ENCODE measurements around the gene ARHGEF37.
A peak's percentile ranks its signal among the peaks of the same experiment; 100 is the strongest.
"Not testable (repeated sequence)": the region's sequence is repeated elsewhere in the genome, so short reads cannot be mapped to it uniquely, and the experiment has no call there.

The ARHGEF37 gene

DNA sequence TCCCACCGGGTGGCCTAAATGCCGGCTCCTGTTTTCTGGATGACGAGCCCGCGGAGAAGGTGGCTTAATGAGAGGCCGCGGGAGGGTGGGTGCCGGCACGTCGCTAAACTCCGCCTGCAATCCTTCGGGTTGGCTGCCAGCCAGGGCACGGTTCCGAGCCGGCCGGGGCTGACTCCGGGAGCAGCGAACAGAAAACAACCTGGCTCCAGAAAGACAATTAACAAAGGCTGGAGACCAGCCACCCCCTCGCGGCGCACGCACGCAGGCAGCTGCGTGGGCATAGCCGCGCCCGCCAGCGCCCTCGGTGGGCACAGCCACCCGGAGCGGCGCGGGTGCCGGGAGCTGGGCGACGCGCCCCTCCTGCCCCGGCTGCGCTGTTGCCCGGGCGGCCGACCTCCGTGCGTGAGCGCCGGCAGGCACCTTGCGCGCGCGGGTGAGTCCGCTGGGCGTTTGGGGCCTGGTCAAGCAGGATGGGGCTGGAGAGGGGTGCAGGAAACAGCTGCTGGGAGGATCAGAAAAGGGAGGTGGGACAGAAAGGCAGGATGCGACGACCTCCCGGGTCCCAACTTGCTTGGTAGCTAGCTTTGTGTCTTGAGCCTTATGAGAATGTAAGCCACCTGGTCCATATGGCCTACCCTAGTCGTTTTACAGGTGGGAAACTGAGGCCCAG is at the start of gene ARHGEF37:
ARHGEF37 (plus strand) TSS at position 307 of the 670 bp plus-strand sequence. CDS start 16,272 bp downstream, outside the sequence.
- DNase-seq: peak; percentile 19 to 28

GRCh38 chr5:149532413-149532812 is 48.9 kb upstream of the ARHGEF37 start:
- no peak for DNase-seq

DNA sequence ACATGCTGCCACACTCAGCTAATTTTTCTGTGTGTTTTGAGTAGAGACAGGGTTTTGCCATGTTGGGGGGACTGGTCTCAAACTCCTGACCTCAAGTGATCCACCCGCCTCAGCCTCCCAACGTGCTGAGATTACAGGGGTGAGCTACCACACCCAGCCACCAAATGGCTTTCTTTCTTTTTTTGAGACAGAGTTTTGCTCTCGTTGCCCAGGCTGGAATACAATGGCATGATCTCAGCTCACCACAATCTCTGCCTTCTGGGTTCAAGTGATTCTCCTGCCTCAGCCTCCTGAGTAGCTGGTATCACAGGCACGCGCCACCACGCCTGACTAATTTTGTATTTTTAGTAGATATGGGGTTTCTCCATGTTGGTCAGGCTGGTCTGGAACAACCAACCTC is 45.5 kb upstream of the ARHGEF37 start:
- DNase-seq: not testable (repeated sequence)

DNA sequence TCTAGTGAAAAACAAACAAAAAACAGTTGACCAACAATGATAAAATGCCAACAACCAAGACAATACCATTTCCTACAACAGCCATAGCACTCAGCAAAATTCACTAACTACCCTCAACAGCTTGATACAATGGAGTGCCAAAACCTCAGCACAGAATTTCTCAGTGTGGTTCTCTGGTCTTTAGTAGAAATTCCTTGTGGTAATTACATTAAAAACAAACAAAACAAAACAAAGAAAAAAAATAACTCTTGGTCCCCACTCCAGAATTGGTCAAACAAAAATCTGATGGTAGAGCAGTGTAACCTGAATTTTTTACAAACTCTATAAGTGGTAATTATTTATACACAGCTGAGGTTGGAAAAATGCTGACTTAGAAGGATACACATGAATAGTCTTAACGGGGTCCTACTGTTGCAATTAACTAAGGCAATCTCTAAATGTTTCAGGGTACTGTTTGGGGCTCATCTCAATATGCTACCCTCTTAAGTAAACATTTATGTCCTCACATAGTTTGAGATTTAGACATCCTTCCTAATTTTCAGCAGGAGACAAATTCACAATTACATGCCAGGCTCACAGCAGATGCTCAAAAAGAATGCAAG is 43.8 kb upstream of the ARHGEF37 start:
- no peak for DNase-seq

DNA sequence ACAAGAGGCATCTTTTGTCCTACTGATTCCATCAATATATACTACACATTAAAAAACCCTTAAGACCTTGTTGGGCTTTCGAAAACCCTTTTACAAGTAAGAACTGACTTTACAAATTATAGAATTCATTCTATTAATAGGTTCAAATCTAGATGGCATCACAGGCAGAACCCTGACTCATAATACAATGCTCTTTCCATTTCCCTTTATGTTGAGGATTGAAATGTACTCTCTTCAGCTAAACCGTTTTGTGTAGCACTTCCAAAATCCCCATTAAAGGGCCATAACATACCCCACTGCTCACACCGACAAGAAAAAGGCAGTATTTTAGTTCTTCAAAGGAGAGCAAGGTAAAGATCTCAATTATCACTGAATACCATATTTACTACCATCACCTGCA is 41.2 kb upstream of the ARHGEF37 start:
- DNase-seq: no peak

GRCh38 chr5:149541893-149542292 is 39.4 kb upstream of the ARHGEF37 start:
- DNase-seq: no peak

DNA sequence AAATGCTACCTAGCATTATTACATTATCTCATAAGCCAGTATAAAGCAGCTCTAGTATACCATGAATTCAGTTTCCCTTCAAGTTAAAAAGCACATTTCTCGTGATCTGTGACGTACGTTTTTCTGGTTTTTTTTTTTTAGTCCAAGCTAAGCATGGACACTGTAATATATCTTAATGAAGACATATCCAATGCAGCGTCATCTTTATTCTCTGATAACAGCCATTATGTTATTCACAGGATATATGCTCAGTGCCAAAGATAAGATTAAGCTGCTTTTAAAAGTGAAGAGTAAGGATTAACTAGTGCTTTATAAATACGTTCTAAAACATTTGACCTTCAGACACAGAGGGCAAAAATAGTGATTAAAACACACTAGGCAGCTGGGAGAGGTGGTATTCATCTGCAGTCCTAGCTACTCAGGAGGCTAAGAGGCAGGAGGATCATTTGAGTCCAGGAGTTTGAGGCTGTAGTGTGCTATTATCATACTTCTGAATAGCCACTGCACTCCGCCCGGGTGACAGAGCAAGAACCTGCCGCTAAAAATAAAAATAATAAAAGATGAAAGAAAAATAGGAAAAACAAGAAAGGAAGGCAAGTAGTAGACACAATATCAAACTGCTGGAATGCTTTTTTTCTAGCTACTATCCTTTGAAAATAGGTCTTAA is 37.8 kb upstream of the ARHGEF37 start:
- DNase-seq: no peak

GRCh38 chr5:149544028-149544420 is 37.3 kb upstream of the ARHGEF37 start:
- no peak for DNase-seq

- DNase-seq: no peak
Observed at GRCh38 chr5:149545327-149545726, 36.0 kb upstream of the ARHGEF37 start.

- DNase-seq: no peak
Observed at GRCh38 chr5:149546974-149547373, 34.3 kb upstream of the ARHGEF37 start.

DNA sequence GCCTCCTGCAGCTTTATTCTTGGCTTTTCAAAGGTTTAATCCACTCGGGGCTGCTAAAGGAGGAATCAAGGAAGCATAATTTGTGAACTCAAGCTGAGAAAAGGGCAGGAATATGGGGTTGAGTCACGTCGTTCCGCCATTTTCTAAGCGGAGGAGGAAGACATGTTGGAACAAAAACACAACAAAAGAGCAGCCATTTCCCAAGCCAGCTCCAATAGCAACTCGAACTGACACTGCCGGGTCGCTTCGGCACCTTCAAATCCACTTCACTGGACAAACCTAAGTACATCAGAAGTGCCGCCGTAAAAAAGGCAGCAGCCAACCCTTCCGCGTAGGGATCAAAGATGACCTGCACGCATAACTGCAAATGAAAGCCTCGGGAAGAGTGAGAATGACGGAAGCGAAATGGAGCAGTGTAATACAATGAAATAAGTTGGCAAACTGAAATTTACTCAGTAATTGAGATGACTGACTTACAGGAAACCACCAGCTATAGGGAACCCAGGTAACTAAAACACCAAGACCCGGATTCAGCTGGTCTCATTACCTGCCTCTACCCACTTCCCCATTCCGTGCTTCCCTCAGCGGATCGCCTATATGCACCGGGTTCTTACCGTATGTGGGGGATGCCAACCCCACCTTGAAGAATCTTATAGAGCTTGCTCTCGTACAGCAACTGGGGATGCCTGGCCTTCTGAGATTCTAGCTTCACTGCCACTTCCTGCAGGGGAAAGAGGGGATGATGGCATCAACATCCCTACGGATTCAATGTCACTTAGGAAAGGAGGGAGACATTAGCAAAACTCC is 31.6 kb upstream of the ARHGEF37 start:
- peak; percentile 48 to 54 for DNase-seq

- DNase-seq: peak; percentile 24 to 29
Observed at GRCh38 chr5:149550268-149550583, 31.1 kb upstream of the ARHGEF37 start.

- peak in 1 of 2 donors; percentile 4 for DNase-seq
Observed at GRCh38 chr5:149550594-149551226, 30.6 kb upstream of the ARHGEF37 start.

DNA sequence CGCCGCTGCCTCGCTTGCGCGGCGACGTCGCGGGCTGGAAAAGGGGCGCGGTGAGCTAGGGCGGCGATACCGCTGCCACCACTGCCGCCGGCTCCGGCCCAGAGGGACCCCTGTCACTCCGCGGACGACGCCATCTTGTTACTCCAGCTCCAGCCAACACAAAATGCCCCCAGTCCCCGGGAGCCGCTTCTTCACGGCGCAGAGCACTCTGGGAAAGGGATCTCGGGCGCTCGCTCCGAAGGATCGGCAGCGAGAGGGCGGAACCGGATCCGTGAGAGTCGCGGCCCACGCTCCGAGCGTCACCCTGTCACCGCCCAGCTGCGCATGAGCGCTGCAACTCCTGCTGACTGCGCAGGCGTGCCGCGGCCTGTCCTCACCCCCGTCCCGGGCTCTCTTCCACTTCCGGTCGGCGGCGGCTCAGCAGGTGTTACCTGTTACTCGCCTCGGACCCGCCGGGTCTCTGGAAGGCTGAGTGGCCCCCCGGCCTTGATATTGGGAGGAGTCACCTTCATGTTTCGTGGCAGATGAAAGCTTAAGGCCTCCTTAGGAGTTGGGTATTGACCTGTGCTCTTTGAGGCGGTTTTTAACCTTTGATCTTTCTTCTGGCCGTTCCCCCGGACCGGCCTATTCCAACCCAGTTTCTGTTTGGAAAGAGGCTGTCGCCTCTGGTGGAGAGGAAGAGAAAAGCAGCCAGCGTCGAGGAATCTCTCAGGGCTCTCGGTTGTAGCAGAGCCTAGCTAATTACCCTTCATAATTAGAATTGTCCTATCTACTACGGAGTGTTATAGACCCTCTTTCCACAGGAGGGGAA is 29.9 kb upstream of the ARHGEF37 start, which contains the start of gene CSNK1A1:
CSNK1A1 (minus strand) TSS at position 213 of the 811 bp plus-strand sequence. CDS start 475 bp downstream, outside the sequence.
- DNase-seq: peak; percentile 99

DNA sequence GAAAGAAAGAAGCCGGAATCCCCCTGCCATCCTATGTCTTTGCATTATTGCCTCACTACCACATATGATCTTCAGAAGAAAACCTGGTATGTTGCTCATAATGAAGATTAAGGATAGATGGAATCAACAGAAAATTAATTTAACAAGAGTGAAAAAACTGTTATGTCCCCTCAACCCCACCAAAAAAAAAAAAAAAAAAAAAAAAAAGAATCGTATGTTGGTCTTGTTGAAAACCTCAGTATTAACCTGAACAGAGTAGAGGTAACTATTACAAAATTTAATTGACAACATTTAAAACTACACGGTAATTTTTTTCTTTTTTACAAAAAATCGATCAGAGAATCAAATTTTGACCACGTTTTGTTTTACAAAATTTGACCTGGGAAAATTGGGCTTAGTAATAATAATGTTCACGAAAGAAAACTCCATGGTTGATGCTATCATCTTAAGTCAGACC is 29.2 kb upstream of the ARHGEF37 start:
- no peak for DNase-seq

GRCh38 chr5:149552553-149553160 is 28.6 kb upstream of the ARHGEF37 start:
- DNase-seq: no peak

DNA sequence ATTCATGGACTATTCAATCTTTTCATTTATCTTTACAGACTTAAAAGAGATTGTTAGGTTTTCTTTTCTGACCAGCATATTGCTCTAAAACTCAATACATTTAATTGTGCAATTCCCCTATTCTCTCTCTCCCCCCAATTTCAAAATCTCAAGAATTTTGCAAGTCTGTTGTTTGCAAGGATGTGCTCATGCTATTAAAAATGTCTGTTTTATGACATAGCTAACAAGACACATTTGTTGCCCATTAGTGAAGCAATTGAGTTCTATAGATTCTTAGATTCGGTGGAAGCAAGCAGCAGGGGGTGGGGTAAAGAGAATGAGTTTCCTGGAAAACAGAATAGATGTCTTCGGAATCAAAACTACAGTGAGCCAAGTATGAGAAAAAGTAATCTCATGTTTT is 21.6 kb upstream of the ARHGEF37 start:
- no peak for DNase-seq

DNA sequence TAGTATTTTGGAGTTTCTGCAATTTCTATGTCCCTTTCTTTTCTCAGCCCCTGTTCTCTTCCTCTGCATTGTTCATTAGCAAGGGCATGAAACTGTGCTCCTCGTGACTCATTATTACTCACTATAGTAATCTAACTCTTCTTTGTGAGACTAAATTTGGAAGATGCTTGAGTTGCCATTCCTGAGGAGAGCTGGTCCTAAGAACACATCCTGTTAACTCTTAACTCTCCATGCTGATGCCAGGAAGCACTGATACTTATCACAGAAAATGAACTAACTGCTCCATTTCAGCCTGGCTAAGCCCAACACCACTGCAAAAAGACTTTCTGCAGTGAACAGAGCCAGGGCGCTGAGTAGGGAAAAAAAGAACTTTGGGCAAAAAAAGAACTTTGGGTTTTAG is 19.4 kb upstream of the ARHGEF37 start:
- no peak for DNase-seq

DNA sequence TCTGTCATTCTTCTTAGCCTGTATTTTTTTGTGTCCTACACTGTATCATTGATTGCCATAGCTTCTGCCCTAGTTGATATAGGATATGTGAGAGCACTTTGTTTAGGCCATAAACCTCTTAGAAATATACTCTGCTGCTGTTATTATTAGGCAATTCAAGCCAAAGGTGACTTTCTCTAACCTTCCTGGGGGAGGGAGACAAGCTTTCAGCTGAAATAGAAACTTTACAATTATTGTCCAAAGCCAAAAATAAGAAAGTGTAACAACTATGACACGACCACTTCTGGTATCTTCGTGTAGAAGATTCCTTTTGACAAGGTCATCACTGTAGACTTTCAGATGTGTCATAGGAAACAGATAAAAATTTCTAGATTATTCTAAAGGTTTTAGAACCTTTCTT is 17.8 kb upstream of the ARHGEF37 start:
- no peak for DNase-seq

- peak; percentile 10 to 74 for DNase-seq
Observed at GRCh38 chr5:149564542-149565140, 16.7 kb upstream of the ARHGEF37 start.

DNA sequence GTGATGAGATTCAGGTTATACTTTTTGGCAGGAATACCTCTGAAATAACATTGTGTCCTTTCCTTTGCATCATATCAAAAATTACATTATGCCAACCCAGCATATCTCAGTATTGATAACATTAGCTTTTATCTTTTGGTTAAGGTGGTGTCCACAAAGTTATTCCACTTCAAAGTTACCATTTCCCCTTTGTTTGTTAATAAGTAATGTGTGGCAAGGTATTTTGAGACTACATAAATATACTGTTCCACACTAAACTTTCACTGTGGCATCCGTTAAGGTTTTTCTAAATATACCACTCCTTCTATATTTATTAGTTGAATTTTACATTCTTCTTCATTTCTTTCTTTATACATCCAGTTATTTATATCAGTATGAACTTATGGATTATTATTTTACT is 14.1 kb upstream of the ARHGEF37 start:
- DNase-seq: no peak

Data from CD4-positive, alpha-beta T cell treated with Interleukin-1 beta for 1 hour (primary cell).